Transverse colon (tissue), 4 donors: ENCODE data around the gene OGT. TPM values are rescaled to one million over a fixed set of nuclear protein-coding genes. Genes with fewer than 3 reads are reported as not detected.
"Not testable (repeated sequence)": the region's sequence is repeated elsewhere in the genome, so short reads cannot be mapped to it uniquely, and the experiment has no call there.

Experiments
- DNase-seq: peaks from one replicate; pipeline ENCODE4 v3.0.0-alpha.2; 2019
- H3K27ac ChIP-seq, 4 donors: fragments of 200-600 bp; sonication (generic); 2 replicates each; pipeline ENCODE4 v1.5.1; 2016 to 2018; ENCODE audit warnings: inconsistent platforms in 4 of 4
- H3K27me3 ChIP-seq: fragments of 200-600 bp; sonication (generic); 2 replicates; pipeline ENCODE4 v1.5.1; 2017; ENCODE audit warnings: inconsistent platforms
- H3K36me3 ChIP-seq, 4 donors: fragments of 200-600 bp; sonication (generic); 2 replicates each; pipeline ENCODE4 v1.5.1; 2017 to 2019; ENCODE audit warnings: inconsistent platforms in 4 of 4
- H3K4me1 ChIP-seq, 4 donors: fragments of 200-600 bp; sonication (generic); 2 replicates each; pipeline ENCODE4 v1.5.1; 2017 to 2020; ENCODE audit warnings: inconsistent platforms in 4 of 4
- H3K4me3 ChIP-seq, 4 donors: fragments of 200-600 bp; sonication (generic); 1 replicate in 1 of 4; 2 replicates in 3 of 4; pipeline versions ENCODE4 v1.5.1 to v1.6.1; 2017 to 2019; ENCODE audit warnings: inconsistent platforms in 4 of 4
- H3K9me3 ChIP-seq, 2 donors: fragments of 200-600 bp; sonication (generic); 2 replicates each; pipeline ENCODE4 v1.5.1; 2017 to 2019; ENCODE audit warnings: inconsistent platforms in 2 of 2
- EP300 ChIP-seq: sonication (generic); formaldehyde crosslinking; IDR thresholded peaks from one replicate; pipeline ENCODE4 v1.6.1; 2017; ENCODE audit warnings: antibody characterized with exemption, low read depth
- POLR2A ChIP-seq: fragments of 450-650 bp; IDR thresholded peaks from one replicate; pipeline ENCODE4 v1.6.1; 2016; ENCODE audit warnings: antibody characterized with exemption, mild to moderate bottlenecking, moderate library complexity
- POLR2AphosphoS5 ChIP-seq, 3 donors: sonication (generic); formaldehyde crosslinking; IDR thresholded peaks; one replicate each; pipeline ENCODE4 v1.6.1; 2016; ENCODE audit warnings: antibody characterized with exemption in 3 of 3
- WGBS, 2 donors: methylation state at CpG; one replicate each; pipeline ENCODE4 v1.1.5; 2018; ENCODE audit warnings: low coverage in 1 of 2; 5-methylcytosine and 5-hydroxymethylcytosine counted together
- in situ Hi-C, 4 donors: fragments of 200-750 bp; cut with MboI; loops; one replicate each; pipeline versions ENCODE4 v1.15.0 to v1.15.1; 2017; ENCODE audit warnings: low sequenced_read_pairs in 3 of 4, low pct_ligation_motif_present in 1 of 4, low pct_unique_long_range_greater_than_20kb in 1 of 4
- intact Hi-C: fragments of 100-400 bp; cut with DNase I; formaldehyde crosslinking; loops from one replicate; pipeline ENCODE4 v1.15.1; 2023; ENCODE audit warnings: low total_unique reads
- total RNA-seq, 4 donors: library from RNA; depleted of rRNA; stranded (reverse); fragments of >200 nt; gene quantifications; one replicate each; pipeline ENCODE4 v1.1.0, GENCODE V29; 2016
- TF ChIP-seq, protein P1 (sequence below), 5 experiments: fragments of 200-600 bp in 3 of 5; fragments of 450-650 bp in 2 of 5; sonication (generic) in 3 of 5; IDR thresholded peaks; 1 replicate in 2 of 5; 2 replicates in 3 of 5; pipeline ENCODE4 v1.5.1; 2016 to 2017; ENCODE audit warnings: antibody characterized with exemption in 5 of 5, inconsistent platforms in 3 of 5, mild to moderate bottlenecking in 2 of 5, moderate library complexity in 1 of 5

The OGT gene
- total RNA-seq, 4 donors from 2014 or later: 146 to 307 (median 237) TPM

- H3K27me3 ChIP-seq: no peaks in the 10 kb centered on the region
- H3K9me3 ChIP-seq: no peaks in the 10 kb centered on the region
- DNase-seq: no peak
- no peak overlapping the region for H3K27ac ChIP-seq
- 55 to 71% methylated on average over 1 of the region's 1 CpG for WGBS, 2 donors
- no peak overlapping the region for H3K4me3 ChIP-seq
- no peaks in the 10 kb centered on the region for H3K4me1 ChIP-seq
- in situ Hi-C loops: loop anchor here in 1 of 4 donors (25.0 kb wide), 1 partner anchor 177 kb away; no protein-coding TSS in a partner anchor
- peaks cover 0 to 26% (median 6%) of the 10 kb centered on the region in 4 donors for H3K36me3 ChIP-seq
- intact Hi-C loops: no loop called here
- TF ChIP-seq POLR2A: no peak
- no peak for TF ChIP-seq EP300
- TF ChIP-seq, protein P1, sequence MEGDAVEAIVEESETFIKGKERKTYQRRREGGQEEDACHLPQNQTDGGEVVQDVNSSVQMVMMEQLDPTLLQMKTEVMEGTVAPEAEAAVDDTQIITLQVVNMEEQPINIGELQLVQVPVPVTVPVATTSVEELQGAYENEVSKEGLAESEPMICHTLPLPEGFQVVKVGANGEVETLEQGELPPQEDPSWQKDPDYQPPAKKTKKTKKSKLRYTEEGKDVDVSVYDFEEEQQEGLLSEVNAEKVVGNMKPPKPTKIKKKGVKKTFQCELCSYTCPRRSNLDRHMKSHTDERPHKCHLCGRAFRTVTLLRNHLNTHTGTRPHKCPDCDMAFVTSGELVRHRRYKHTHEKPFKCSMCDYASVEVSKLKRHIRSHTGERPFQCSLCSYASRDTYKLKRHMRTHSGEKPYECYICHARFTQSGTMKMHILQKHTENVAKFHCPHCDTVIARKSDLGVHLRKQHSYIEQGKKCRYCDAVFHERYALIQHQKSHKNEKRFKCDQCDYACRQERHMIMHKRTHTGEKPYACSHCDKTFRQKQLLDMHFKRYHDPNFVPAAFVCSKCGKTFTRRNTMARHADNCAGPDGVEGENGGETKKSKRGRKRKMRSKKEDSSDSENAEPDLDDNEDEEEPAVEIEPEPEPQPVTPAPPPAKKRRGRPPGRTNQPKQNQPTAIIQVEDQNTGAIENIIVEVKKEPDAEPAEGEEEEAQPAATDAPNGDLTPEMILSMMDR (IDR thresholded peaks at IDR 0.05): no peak
- no peak for TF ChIP-seq POLR2AphosphoS5 (IDR thresholded peaks at IDR 0.05)
Measured at GRCh38 chrX:71563921-71564320, 31.0 kb downstream of the OGT start.

DNA sequence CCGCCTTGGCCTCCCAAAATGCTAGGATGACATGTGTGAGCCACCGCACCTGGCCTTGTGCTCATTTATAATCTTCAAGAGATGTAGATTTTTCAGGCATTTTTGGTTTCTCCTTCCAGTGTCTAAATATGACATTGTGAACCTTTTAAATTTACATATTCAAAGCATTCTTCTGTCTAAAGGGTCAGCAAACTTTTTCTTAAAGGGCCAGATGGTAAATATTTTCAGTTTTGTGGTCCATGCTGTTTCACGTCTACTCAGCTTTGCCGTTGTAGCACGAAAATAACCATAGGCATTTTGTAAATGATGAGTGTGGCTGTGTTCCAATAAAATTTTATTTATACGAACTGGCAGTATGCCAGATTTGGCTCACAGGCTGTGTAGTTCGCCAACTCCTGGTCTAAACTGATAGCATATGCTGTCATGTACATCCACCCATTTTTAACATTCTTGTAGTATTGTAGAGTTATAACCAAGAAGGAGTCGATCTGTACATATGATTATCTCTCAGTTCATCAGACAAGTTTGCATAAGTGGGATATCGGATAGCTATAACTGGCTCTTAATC is 32.7 kb downstream of the OGT start:
- 66 to 75% methylated on average over 2 to 9 of the region's 9 CpGs for WGBS, 2 donors
- Histone ChIP-seq H3K4me3 (no peak overlapping the region), H3K27me3 (no peaks in the 10 kb centered on the region), H3K27ac (no peak overlapping the region), H3K4me1 (no peaks in the 10 kb centered on the region), H3K9me3 (no peaks in the 10 kb centered on the region), H3K36me3 (peaks cover 0 to 26% (median 6%) of the 10 kb centered on the region in 4 donors)
- intact Hi-C loops (no loop called here), in situ Hi-C loops (loop anchor here in 1 of 4 donors (25.0 kb wide), 1 partner anchor 178 kb away; no protein-coding TSS in a partner anchor)
- TF ChIP-seq POLR2AphosphoS5 (IDR thresholded peaks at IDR 0.05): no peak
- TF ChIP-seq POLR2A: no peak
- TF ChIP-seq EP300: no peak
- TF ChIP-seq, protein P1 (IDR thresholded peaks at IDR 0.05): no peak
- DNase-seq: no peak

GRCh38 chrX:71571390-71571789 is 38.5 kb downstream of the OGT start:
- intact Hi-C loops, H3K27me3 ChIP-seq, H3K27ac ChIP-seq, DNase-seq, H3K9me3 ChIP-seq, H3K4me1 ChIP-seq, H3K4me3 ChIP-seq: not testable (repeated sequence)
- 54 to 85% methylated on average over 3 to 8 of the region's 8 CpGs for WGBS, 2 donors
- peaks cover 0 to 13% (median 6%) of the 10 kb centered on the region in 4 donors for H3K36me3 ChIP-seq
- in situ Hi-C loops: loop anchor here in 1 of 4 donors (25.0 kb wide), 1 partner anchor 184 kb away; no protein-coding TSS in a partner anchor

- H3K36me3 ChIP-seq: peaks cover 0 to 5% (median 0%) of the 10 kb centered on the region in 4 donors
- intact Hi-C loops (no loop called here), in situ Hi-C loops (loop anchor here in 1 of 4 donors (25.0 kb wide), 1 partner anchor 186 kb away; no protein-coding TSS in a partner anchor)
- H3K4me1 ChIP-seq: no peaks in the 10 kb centered on the region
- H3K9me3 ChIP-seq: no peaks in the 10 kb centered on the region
- no peak overlapping the region for H3K27ac ChIP-seq
- no peak for TF ChIP-seq POLR2AphosphoS5 (IDR thresholded peaks at IDR 0.05)
- TF ChIP-seq, protein P1 (IDR thresholded peaks at IDR 0.05): no peak
- TF ChIP-seq POLR2A: no peak
- TF ChIP-seq EP300: no peak
- DNase-seq: no peak
- no peaks in the 10 kb centered on the region for H3K27me3 ChIP-seq
- 62% methylated on average over 2 of the region's 2 CpGs; no CpG with 5 or more reads in 1 of the 2 donors for WGBS, 2 donors
- no peak overlapping the region for H3K4me3 ChIP-seq
Measured at GRCh38 chrX:71573590-71573989, 40.7 kb downstream of the OGT start.
